Measurements from ENCODE around the gene LMCD1.

LMCD1 gene

GRCh38 chr3:8506571-8507061 lies 5.0 kb downstream of the LMCD1 start:
- DNase-seq, result no peak

GRCh38 chr3:8507496-8507895 lies 5.9 kb downstream of the LMCD1 start:
- DNase-seq, result no peak

- DNase-seq, result no peak
These were observed 8.3 kb downstream of the LMCD1 start for GRCh38 chr3:8509961-8510360.

GRCh38 chr3:8512234-8512633 lies 10.6 kb downstream of the LMCD1 start:
- no peak for DNase-seq

GRCh38 chr3:8516047-8516661 lies 14.5 kb downstream of the LMCD1 start:
- no peak for DNase-seq

- no peak for DNase-seq
These were observed 15.2 kb downstream of the LMCD1 start for GRCh38 chr3:8516783-8517182.

GRCh38 chr3:8517487-8517886 lies 15.9 kb downstream of the LMCD1 start:
- no peak for DNase-seq

GRCh38 chr3:8518138-8518537 lies 16.5 kb downstream of the LMCD1 start:
- no peak for DNase-seq

GRCh38 chr3:8519156-8519555 lies 17.5 kb downstream of the LMCD1 start:
- no peak for DNase-seq

- DNase-seq, result no peak
These were observed 18.3 kb downstream of the LMCD1 start for GRCh38 chr3:8519774-8520448.

- DNase-seq, result no peak
These were observed 19.3 kb downstream of the LMCD1 start for GRCh38 chr3:8520816-8521403.

GRCh38 chr3:8523041-8523440 lies 21.4 kb downstream of the LMCD1 start:
- no peak for DNase-seq

GRCh38 chr3:8524249-8524648 lies 22.6 kb downstream of the LMCD1 start:
- no peak for DNase-seq

GRCh38 chr3:8524656-8525399 lies 23.2 kb downstream of the LMCD1 start:
- DNase-seq, result no peak

- no peak for DNase-seq
These were observed 24.3 kb downstream of the LMCD1 start for GRCh38 chr3:8525893-8526292.

GRCh38 chr3:8529181-8529637 lies 27.6 kb downstream of the LMCD1 start:
- DNase-seq, result peak; percentile 60

GRCh38 chr3:8529738-8530525 lies 28.3 kb downstream of the LMCD1 start:
- DNase-seq, result peak; percentile 9

- DNase-seq, result no peak
These were observed 29.0 kb downstream of the LMCD1 start for GRCh38 chr3:8530581-8530980.

- DNase-seq, result no peak
These were observed 30.7 kb downstream of the LMCD1 start for GRCh38 chr3:8532251-8532871.

- DNase-seq, result no peak
These were observed 34.8 kb downstream of the LMCD1 start for GRCh38 chr3:8536096-8537056.

- no peak for DNase-seq
These were observed 35.8 kb downstream of the LMCD1 start for GRCh38 chr3:8537440-8537839.
